Esophagus muscularis mucosa (tissue), 3 donors: ENCODE measurements around the gene FLNC.

Experiments
- POLR2A ChIP-seq: fragments of 450-650 bp; IDR thresholded peaks from one replicate; pipeline ENCODE4 v1.6.1; 2017; ENCODE audit warnings: antibody characterized with exemption, moderate library complexity, mild to moderate bottlenecking, low read depth
- TF ChIP-seq, protein P1 (sequence below), 3 experiments: fragments of 200-600 bp in 2 of 3; fragments of 450-650 bp in 1 of 3; sonication (generic) in 2 of 3; IDR thresholded peaks; one replicate each; pipeline ENCODE4 v1.5.1; 2017 to 2019; ENCODE audit warnings: antibody characterized with exemption in 3 of 3, mild to moderate bottlenecking in 2 of 3, moderate library complexity in 1 of 3

DNA sequence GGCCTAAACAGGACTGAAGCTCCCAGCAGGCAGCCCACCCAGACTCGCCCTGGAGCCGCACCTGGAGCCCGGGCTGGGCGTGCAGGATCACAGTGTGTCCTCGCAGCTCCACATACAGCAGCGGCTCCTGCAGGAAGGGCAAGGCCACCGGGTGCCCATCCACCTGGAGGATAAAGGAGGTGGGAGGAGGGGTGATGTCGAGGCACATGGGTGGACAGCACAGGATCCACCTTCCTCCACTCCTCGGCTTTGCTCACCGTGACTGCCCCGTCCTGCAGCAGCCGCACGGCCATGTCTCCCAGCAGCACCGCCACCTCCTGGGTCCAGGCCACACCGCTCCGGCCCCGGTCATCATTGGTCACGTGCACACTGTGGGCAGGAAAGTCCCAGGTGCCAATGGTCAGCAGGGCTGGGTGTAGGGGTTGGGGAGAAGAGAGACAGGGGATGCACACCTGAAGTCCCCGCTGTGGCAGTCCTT, 49.3 kb downstream of the FLNC start:
- TF ChIP-seq, protein P1, sequence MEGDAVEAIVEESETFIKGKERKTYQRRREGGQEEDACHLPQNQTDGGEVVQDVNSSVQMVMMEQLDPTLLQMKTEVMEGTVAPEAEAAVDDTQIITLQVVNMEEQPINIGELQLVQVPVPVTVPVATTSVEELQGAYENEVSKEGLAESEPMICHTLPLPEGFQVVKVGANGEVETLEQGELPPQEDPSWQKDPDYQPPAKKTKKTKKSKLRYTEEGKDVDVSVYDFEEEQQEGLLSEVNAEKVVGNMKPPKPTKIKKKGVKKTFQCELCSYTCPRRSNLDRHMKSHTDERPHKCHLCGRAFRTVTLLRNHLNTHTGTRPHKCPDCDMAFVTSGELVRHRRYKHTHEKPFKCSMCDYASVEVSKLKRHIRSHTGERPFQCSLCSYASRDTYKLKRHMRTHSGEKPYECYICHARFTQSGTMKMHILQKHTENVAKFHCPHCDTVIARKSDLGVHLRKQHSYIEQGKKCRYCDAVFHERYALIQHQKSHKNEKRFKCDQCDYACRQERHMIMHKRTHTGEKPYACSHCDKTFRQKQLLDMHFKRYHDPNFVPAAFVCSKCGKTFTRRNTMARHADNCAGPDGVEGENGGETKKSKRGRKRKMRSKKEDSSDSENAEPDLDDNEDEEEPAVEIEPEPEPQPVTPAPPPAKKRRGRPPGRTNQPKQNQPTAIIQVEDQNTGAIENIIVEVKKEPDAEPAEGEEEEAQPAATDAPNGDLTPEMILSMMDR (IDR thresholded peaks at IDR 0.05) = no peak
- TF ChIP-seq POLR2A = no peak
